ENCODE data around the gene HOXD9. TPM values are rescaled to one million over a fixed set of nuclear protein-coding genes. Genes with fewer than 3 reads are reported as not detected.
A peak's percentile ranks its signal among the peaks of the same experiment; 100 is the strongest.

Gene HOXD9
- polyA plus RNA-seq, 3 donors = not detected

- Histone ChIP-seq H3K4me3 (replicated peaks in 1 of 3; ENCODE audit: low read depth in 2 of 3, low read length in 3 of 3) (no peak overlapping the region), H3K9ac (ENCODE audit: insufficient read depth, low read length, poor library complexity, severe bottlenecking) (no peak overlapping the region), H2AFZ (ENCODE audit: insufficient read depth, low read depth, low read length, poor library complexity, severe bottlenecking) (no peak overlapping the region), H3K27me3 (ENCODE audit: control insufficient read depth in 2 of 2, insufficient read depth in 2 of 2, low read length in 2 of 2) (peaks cover 79 to 93% of the 10 kb centered on the region in 2 donors), H4K20me1 (ENCODE audit: insufficient read depth, low read length) (no peaks in the 10 kb centered on the region), H3K9me3 (replicated peaks in 1 of 2; ENCODE audit: control insufficient read depth in 1 of 2, insufficient read depth in 1 of 2, low read length in 2 of 2) (peaks cover 0 to 62% of the 10 kb centered on the region in 2 donors), H3K27ac (ENCODE audit: low read depth in 1 of 2, low read length in 2 of 2) (no peak overlapping the region), H3K36me3 (replicated peaks in 1 of 2; ENCODE audit: control insufficient read depth in 1 of 2, insufficient read depth in 2 of 2, low read length in 2 of 2) (no peaks in the 10 kb centered on the region), H3K4me2 (replicated peaks; ENCODE audit: extremely low read depth, low read length, poor library complexity, severe bottlenecking) (no peak overlapping the region), H3K4me1 (ENCODE audit: control insufficient read depth in 1 of 2, insufficient read depth in 2 of 2, low read length in 2 of 2) (peaks cover 6 to 12% of the 10 kb centered on the region in 2 donors), H3K79me2 (ENCODE audit: insufficient read depth, low read length) (no peaks in the 10 kb centered on the region)
- WGBS (ENCODE audit: insufficient coverage) = 20% methylated on average over 1 of the region's 7 CpGs
- peaks cover 0 to 49% (median 18%) of the 10 kb centered on the region in 7 donors for H3K9me3 Mint-ChIP-seq
- peaks cover 3 to 14% of the 10 kb centered on the region in 2 donors for H3K36me3 Mint-ChIP-seq
- no peak overlapping the region for H3K27ac Mint-ChIP-seq
- DNase-seq = no peak
- H3K4me3 Mint-ChIP-seq = peak overlapping the region in 1 of 2 donors; percentile 86
- TF ChIP-seq CTCF (IDR thresholded peaks at IDR 0.05) = peak; percentile 71
- intact Hi-C loops (cut with micrococcal nuclease) = loop anchor here in 1 of 2 donors (5.0 kb wide), 1 partner anchor 33 kb away; no protein-coding TSS in a partner anchor
- peaks cover 20% of the 10 kb centered on the region for H3K4me1 Mint-ChIP-seq
- peaks cover 89 to 98% (median 91%) of the 10 kb centered on the region in 3 donors for H3K27me3 Mint-ChIP-seq (ENCODE audit: low read depth in 3 of 3)
These were observed 11.9 kb upstream of the HOXD9 start for GRCh38 chr2:176110415-176111308.

- no peak overlapping the region for H2AFZ ChIP-seq (ENCODE audit: insufficient read depth, low read depth, low read length, poor library complexity, severe bottlenecking)
- Mint-ChIP-seq H3K9me3 (peaks cover 1 to 51% (median 16%) of the 10 kb centered on the region in 7 donors), H3K27ac (no peak overlapping the region), H3K4me3 (peak overlapping the region in 1 of 2 donors; percentile 86), H3K4me1 (peaks cover 17% of the 10 kb centered on the region), H3K27me3 (ENCODE audit: low read depth in 3 of 3) (peaks cover 89 to 98% (median 91%) of the 10 kb centered on the region in 3 donors), H3K36me3 (peaks cover 3 to 12% of the 10 kb centered on the region in 2 donors)
- no peaks in the 10 kb centered on the region for H3K79me2 ChIP-seq (ENCODE audit: insufficient read depth, low read length)
- no peak overlapping the region for H3K27ac ChIP-seq (ENCODE audit: low read depth in 1 of 2, low read length in 2 of 2)
- no peaks in the 10 kb centered on the region for H3K36me3 ChIP-seq (replicated peaks in 1 of 2; ENCODE audit: control insufficient read depth in 1 of 2, insufficient read depth in 2 of 2, low read length in 2 of 2)
- H3K4me2 ChIP-seq (replicated peaks; ENCODE audit: extremely low read depth, low read length, poor library complexity, severe bottlenecking) = no peak overlapping the region
- no peaks in the 10 kb centered on the region for H4K20me1 ChIP-seq (ENCODE audit: insufficient read depth, low read length)
- peak in 2 of 3 donors; percentile 18 to 33 for DNase-seq
- H3K9me3 ChIP-seq (replicated peaks in 1 of 2; ENCODE audit: control insufficient read depth in 1 of 2, insufficient read depth in 1 of 2, low read length in 2 of 2) = peaks cover under 1 to 62% of the 10 kb centered on the region in 2 donors
- H3K27me3 ChIP-seq (ENCODE audit: control insufficient read depth in 2 of 2, insufficient read depth in 2 of 2, low read length in 2 of 2) = peaks cover 80 to 93% of the 10 kb centered on the region in 2 donors
- intact Hi-C loops (cut with micrococcal nuclease) = loop anchor here in 1 of 2 donors (5.0 kb wide), 1 partner anchor 34 kb away; no protein-coding TSS in a partner anchor
- TF ChIP-seq CTCF (IDR thresholded peaks at IDR 0.05) = no peak
- H3K4me1 ChIP-seq (ENCODE audit: control insufficient read depth in 1 of 2, insufficient read depth in 2 of 2, low read length in 2 of 2) = peaks cover 6 to 11% of the 10 kb centered on the region in 2 donors
- no peak overlapping the region for H3K9ac ChIP-seq (ENCODE audit: insufficient read depth, low read length, poor library complexity, severe bottlenecking)
- no peak overlapping the region for H3K4me3 ChIP-seq (replicated peaks in 1 of 3; ENCODE audit: low read depth in 2 of 3, low read length in 3 of 3)
- WGBS (ENCODE audit: insufficient coverage) = 1% methylated on average over 12 of the region's 16 CpGs
These were observed 11.2 kb upstream of the HOXD9 start for GRCh38 chr2:176111309-176111663.

Data from CD14-positive monocyte (primary cell).